WI38 (cell line): ENCODE measurements around the gene LENG8.

Source experiments
- H3K4me3 ChIP-seq: 2 replicates; pipeline ENCODE4 v1.5.1; 2011; ENCODE audit warnings: low read depth, mild to moderate bottlenecking, control low read depth, low read length
- CTCF ChIP-seq: IDR thresholded peaks from 2 replicates; pipeline ENCODE4 v1.5.1; 2012; ENCODE audit warnings: low read depth, mild to moderate bottlenecking, control low read depth, low read length

The LENG8 gene

GRCh38 chr19:54429545-54430227 lies 19.3 kb upstream of the LENG8 start:
- no peak overlapping the region for H3K4me3 ChIP-seq
- no peak for TF ChIP-seq CTCF

GRCh38 chr19:54430306-54431254 lies 18.4 kb upstream of the LENG8 start:
- peak overlapping the region; percentile 40 for H3K4me3 ChIP-seq

GRCh38 chr19:54431255-54431838 lies 17.7 kb upstream of the LENG8 start:
- H3K4me3 ChIP-seq: no peak overlapping the region; the same call in 1 of the 2 replicates
- TF ChIP-seq CTCF: no peak

More at GRCh38 chr19:54430306-54431254, 18.4 kb upstream of the LENG8 start:
- TF ChIP-seq CTCF: no peak

GRCh38 chr19:54432144-54432738 lies 16.8 kb upstream of the LENG8 start:
- no peak for TF ChIP-seq CTCF
- no peak overlapping the region for H3K4me3 ChIP-seq

- no peak overlapping the region for H3K4me3 ChIP-seq
- TF ChIP-seq CTCF: no peak
Observed at GRCh38 chr19:54433697-54434096, 15.3 kb upstream of the LENG8 start.

- no peak for TF ChIP-seq CTCF
- H3K4me3 ChIP-seq: no peak overlapping the region
Observed at GRCh38 chr19:54434112-54434872, 14.7 kb upstream of the LENG8 start.
